Measurements from ENCODE around the gene NDUFAF5.

Gene NDUFAF5

DNA sequence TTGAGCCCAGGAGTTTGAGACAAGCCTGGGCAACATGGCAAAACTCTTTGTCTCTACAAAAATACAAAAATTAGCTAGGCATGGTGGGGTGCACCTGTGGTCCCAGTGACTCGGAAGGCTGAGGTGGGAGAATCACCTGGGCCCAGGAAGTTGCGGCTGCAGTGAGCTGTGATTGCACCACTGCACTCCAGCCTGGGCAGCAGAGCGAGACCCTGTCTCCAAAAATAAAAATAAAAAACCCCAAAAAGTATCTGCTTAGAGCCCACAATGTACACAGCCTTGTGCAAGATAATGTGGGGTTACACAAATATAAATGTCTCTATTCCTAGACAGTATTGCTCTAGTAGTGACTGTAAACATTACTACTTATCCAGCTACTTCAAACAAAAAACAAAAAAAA is 6.0 kb upstream of the NDUFAF5 start:
- DNase-seq, result no peak

GRCh38 chr20:13783528-13783927 is 1.3 kb upstream of the NDUFAF5 start:
- no peak for DNase-seq

DNA sequence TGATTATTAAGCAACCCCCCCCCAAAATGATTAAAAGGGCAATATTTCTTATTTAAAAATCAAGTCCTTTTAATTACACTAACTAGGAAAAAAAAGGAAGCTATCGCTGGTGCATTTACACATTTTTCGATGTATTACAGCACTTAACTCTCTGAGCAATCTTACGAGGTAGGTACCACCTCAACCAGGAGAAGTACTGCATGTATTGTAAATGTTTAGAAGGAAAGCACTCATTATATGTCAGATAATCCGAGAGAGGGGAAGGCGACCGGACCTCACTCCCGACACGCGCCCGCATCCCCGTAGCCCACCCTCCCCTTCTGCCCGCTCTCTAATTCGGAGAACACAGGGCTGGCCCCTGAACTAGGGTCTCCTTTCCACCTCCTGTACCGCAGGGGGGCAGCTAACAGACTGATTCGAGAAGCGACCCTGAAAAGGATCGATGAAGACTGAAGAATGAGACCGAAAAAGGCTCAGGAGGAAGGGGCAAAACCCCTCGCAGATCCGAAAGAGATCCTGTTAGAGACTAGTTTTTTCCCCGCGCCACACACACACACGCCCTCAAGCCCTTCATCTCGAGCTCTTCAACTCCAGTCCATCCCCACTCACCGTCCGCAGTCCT is 446 bp upstream of the NDUFAF5 start:
- DNase-seq, result no peak

DNA sequence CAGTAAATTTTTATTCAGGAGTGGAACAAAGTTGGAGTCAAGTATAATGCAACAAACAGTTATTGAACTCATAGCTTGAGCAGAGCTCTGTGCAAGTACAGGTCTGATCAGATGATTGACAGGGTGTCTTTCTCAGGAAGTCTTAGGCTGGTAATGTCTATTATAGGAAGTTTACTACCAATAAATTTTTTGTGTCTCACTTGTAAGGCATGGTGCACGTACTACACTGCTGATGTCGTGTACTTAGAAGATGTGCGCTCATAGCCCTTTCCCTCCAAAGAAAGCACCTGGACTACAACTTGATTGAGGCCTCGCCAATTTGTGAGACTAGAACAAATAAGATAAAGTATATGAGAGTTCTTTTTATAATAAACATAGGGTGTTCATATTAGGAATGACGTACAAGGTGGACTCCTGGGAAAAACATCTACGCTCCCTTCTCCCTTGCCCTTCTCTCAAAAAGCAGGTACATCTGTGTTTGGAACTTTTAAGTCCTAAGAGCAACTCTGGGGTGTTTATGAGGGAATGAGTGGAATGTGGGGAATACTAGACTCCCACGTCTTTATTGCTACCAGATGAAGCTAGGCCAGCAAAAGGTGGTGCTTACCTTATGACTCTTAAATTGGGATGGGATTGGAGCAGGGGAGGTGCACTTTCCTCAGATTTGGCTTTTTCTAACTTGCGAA is 1.5 kb downstream of the NDUFAF5 start:
- no peak for DNase-seq

DNA sequence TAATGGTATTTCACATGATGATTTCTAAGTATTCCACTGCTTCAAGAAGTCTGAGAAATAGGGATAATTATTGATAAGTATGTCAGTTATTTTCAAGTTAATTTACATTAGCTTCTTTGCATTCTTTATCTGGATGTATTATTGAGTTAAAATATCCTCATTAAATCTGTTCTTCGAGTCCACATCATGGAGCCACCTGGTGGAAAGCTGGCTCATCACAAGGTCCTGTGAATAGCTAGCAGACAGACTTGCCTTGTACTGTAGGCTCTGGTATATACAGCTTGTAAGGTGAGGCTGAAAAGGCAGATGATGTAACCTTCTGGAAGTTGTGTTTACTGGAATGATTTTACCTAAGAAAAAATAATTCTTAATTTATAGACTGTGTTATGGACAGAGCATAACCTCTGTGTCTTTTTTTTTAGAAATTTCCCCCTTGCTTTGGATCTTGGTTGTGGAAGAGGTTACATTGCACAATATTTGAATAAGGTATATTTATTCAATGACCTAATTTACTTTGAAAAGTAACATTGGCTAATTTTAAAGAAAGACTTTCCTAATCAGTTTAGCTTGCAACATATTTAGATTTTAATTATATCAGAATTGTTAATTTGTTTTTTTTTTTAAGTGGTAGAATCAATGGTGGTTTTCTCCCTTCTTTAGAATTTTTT is 3.5 kb downstream of the NDUFAF5 start:
- peak; percentile 24 to 47 for DNase-seq

DNA sequence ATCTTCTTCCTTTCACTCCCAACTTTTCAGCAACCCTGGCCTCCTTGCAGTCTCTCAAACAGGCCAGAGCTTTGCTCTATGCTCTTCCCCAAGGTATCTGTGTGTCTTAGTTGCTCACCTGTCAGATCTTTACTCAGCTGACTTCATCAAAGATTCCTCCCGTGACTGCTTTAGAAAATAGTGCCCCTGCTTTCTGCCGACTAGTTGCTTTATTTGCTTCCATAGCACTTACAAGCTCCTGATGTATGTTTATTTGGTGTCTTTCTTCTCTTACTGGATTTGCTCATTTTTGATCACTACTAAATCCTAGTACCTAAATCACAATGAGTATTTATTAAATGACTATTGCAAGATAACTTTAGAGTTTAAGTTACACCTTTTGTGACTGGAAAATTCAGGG is 5.9 kb downstream of the NDUFAF5 start:
- DNase-seq, result no peak

DNA sequence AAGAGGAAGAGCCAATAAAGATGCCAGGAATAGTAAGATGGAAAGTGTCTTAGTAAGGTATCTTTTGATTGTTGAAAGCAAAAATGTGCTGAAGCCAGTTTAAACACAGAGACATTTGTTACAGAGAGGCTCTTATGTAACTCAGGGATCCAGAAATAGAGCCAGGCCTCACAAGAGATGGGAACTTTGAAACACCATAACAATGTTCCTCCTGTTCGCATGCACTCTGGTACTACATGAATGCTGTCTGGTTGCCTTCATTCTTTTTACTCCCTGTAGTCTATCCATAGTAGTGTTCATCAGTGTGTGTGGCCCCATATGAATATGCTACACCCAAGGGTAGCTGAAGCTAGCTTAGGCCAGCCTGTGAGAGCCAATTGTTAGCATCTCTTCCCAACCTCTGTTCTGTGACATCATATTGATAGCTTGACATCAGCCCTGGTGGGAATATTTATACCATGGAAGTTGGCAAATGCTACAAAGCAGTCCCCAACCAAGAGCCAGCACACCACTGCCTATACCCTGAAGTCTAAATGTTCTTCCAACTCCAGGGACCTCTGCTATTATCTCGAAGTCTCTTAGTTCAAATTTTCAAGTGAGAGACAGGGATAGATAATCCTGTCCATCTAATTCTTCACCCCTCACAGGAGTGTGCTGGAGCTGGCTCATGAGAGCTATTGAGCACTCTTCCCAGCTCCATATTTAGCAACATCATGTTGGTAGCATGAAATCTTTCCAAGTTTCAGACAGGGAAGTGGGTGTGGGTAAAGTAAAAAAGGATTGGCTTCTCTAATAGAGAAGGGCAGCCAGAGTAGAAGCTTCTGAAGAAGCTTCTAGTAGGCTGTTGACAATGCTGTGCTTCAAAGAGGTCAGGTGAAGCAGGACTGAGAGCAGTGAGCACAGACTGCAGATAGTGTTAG is 7.0 kb downstream of the NDUFAF5 start:
- DNase-seq, result no peak

DNA sequence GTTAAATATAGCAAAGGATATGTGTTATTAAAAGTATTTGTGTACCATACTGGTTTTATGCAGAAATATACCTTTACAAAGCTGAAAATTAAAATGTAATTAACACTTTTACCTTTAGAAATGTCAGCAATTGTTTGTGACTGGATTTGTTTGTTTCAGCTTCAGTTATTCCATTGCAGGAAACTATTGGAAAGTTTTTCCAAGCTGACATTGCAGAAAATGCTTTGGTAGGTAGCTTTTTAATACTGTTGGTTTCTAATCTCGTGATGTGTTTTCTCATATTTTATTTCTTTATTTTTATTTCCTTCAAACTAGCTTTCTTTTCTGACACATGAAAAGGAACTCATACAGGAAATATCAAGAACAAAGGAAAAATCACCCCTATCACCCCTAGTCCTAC is 8.2 kb downstream of the NDUFAF5 start:
- no peak for DNase-seq

DNA sequence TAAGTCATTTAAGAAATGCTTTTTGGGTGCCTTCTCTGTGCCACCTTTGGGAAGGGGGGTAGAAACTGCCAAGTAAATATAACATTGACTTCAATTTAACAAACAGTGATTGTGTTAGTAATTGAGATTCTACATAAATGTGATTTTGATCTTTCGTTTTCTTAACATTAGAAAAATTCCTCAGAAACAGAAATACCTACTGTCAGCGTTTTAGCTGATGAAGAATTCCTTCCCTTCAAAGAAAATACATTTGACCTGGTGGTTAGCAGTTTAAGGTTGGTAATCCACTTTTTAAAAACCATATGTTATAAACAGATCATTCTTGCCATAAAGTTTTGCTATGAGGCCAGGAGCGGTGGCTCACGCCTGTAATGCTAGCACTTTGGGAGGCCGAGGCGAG is 9.8 kb downstream of the NDUFAF5 start:
- DNase-seq, result no peak

DNA sequence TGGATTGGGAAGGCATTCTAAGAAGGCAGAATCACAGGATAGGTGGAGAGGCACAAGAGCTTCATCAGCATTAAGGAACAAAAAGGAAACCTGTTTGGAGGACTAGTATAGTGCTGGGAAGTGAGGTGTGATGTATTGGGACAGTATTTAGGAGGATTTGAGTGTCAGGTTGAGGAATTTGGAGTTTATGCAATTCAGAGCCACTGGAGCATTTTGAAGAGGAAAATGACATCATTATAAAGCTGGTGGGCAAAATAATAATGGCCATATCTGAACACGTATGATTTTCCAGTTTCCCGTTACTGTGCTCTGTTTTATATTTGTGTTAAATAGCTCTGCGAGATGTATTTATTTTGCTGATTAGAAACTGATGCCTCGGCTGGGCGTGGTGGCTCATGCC is 14.2 kb downstream of the NDUFAF5 start:
- no peak for DNase-seq

DNA sequence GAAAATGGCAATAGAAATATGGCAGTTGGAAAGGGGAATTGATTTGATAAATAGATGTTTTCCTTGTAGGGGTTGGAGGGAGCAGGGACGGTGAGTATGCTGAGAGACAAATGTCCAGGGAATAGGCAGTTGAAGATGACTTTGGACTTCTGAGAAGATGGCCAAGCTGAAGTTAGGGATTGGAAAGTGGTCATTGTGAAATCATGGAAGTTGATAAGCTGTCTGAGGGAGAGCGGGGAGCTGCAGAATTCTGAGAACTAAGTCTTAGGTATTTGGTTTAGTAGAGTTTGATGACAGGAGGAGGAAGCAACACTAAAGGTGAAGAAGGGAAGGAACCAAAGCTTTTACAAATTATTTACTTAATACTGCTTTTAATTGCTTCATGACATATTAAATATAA is 15.1 kb downstream of the NDUFAF5 start:
- DNase-seq, result no peak

GRCh38 chr20:13800728-13801134 is 15.9 kb downstream of the NDUFAF5 start:
- no peak for DNase-seq

DNA sequence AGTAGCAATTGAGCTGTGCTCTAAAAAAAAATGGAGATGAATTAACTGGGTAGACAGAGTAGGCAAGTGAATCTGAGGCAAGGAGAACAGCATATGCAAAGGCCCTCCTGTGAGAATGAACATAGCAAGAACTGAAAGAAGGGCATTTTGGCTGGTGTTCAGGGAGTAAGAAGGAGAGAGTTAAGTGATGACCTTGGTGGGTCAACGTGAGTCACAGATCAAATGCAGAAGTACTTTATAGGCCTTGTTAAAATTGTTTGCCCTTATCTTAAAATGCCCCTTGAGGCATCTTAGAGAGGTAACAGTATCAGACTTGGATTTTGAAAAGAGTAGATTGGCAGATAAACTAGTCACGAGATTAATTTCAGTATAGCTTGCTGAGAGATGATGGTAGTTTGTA is 24.5 kb downstream of the NDUFAF5 start:
- no peak for DNase-seq

DNA sequence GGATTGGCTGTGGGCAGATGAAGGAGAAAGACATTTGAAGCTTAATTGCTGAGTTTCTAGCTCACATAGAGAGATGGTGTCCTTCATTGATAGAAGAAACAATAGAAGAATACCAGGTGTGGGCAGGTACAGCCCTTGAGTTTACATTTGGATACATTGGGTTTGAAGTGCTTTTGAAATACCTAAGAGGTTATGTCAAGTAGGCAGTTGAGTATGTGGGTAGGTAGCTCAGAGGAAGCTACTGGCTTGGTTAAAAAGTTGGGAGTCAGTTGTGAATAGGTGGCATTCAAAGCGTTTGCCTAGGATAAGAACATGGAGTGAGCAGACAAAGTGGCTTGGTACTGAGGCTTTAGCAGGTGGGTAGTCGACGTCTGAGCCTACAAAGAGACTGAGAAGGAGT is 25.0 kb downstream of the NDUFAF5 start:
- no peak for DNase-seq

GRCh38 chr20:13810446-13810845 is 25.6 kb downstream of the NDUFAF5 start:
- no peak for DNase-seq

- DNase-seq, result no peak
Measured at GRCh38 chr20:13813910-13814309, 29.1 kb downstream of the NDUFAF5 start.

DNA sequence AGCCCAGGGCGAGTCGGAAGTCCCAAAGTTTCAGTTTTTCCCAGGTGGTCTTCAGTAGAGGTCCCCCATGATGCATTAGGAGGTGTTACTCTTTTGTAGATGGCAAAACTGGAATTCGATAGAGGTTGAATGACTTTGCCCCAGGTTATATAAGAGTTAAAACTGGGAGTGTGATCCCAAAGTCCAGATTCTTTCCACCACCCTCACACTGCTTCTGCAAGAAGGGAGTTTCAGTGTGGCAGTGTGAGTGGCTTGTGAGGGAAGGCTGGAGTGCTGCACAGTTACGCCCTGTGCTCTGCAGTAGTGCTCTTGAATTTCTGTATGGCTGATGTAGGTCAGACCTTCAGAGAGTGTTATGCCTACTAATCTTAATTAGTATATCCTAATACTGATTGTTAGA is 29.8 kb downstream of the NDUFAF5 start:
- DNase-seq, result no peak

DNA sequence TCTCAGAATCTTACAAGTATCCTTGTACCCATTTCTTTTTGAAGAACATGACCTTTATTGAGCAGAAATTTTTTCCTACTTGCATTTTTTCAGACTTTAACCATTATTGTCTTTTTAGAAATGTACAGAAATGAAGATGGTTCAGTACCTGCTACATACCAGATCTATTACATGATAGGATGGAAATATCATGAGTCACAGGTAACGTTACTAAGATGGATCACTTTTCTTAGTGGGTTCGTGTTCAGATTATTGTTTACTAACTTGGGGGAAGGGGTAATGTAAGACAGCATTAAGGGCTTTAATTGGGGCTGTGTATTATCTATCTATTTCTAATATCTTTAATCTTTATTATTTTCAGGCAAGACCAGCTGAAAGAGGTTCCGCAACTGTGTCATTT is 31.9 kb downstream of the NDUFAF5 start:
- no peak for DNase-seq

GRCh38 chr20:13817342-13817741 is 32.5 kb downstream of the NDUFAF5 start:
- DNase-seq, result no peak

- DNase-seq, result peak; percentile 3 to 39
Measured at GRCh38 chr20:13819885-13820645, 35.2 kb downstream of the NDUFAF5 start.

DNA sequence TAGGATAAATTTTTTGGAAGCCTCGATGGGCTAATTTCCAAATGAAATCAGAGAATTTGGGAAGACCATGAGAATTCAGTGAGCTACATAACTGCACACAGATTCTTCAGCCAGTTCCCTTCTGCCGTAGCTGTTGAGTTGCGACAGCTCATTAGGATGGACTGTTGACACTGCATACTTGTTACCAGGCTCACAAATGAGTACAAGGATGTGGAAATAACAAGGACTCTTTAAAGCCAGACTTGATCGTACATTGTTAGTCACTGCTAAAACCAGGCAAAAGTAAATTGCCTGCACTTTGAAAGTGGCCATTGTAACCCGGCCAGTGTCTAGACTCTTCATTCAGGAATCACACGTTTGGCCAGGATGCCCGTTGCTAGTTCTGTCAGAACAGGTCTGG is 37.0 kb downstream of the NDUFAF5 start:
- no peak for DNase-seq

- DNase-seq, result no peak
Measured at GRCh38 chr20:13822459-13822858, 37.6 kb downstream of the NDUFAF5 start.

DNA sequence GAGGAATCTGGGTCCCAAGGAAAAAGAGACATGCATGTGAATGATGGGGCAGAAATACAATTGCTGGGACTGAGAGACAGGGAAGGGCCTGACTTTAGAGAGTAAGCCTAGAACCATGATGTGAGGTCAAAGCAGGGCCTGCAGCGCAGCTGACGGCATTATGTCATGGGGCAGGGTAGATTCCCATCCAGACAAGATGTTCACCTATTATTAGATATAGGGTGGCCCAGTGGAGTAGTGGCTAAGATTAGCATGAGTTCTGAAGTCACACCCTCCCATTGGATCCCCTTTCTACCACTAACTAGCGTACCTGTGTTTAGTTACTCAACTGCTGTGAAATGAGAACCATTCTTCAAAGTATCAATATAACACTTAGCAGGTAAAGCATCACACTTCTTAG is 39.6 kb downstream of the NDUFAF5 start:
- no peak for DNase-seq

Data from CD4-positive, alpha-beta T cell treated with Interleukin-1 beta for 1 hour (primary cell).